Left ventricle myocardium inferior (tissue), 1 donor: ENCODE measurements around the gene ESD. TPM values are rescaled to one million over a fixed set of nuclear protein-coding genes. Genes with fewer than 3 reads are reported as not detected.

Experiments used
- DNase-seq: peaks from one replicate; pipeline ENCODE4 v3.0.0-alpha.2; 2020
- H3K27ac ChIP-seq: fragments of 200-600 bp; replicated peaks from 2 replicates; pipeline ENCODE4 v1.8.0; 2021
- H3K27me3 ChIP-seq: fragments of 200-600 bp; 2 replicates; pipeline ENCODE4 v1.8.0; 2021; ENCODE audit warnings: low read depth
- H3K36me3 ChIP-seq: fragments of 200-600 bp; 2 replicates; pipeline ENCODE4 v1.8.0; 2021
- H3K4me1 ChIP-seq: fragments of 200-600 bp; 2 replicates; pipeline ENCODE4 v1.8.0; 2021
- H3K4me3 ChIP-seq: fragments of 200-600 bp; 2 replicates; pipeline ENCODE4 v1.8.0; 2021; ENCODE audit warnings: mild to moderate bottlenecking, moderate library complexity
- H3K9me3 ChIP-seq: fragments of 200-600 bp; replicated peaks from 2 replicates; pipeline ENCODE4 v1.8.0; 2021
- intact Hi-C: fragments of 100-400 bp; cut with micrococcal nuclease; formaldehyde crosslinking; loops from one replicate; pipeline ENCODE4 v1.11.0; 2022
- total RNA-seq: library from RNA; stranded (reverse); fragmentation: NEBNext Ultra II Directional; extraction: Animal tissue kit (Norgen Biotek cat#: 25700); gene quantifications from one replicate; pipeline ENCODE4 v1.2.1, GENCODE V29; 2021
- TF ChIP-seq, protein P1 (sequence below): fragments of 200-600 bp; IDR thresholded peaks from 2 replicates; pipeline ENCODE4 v1.8.0; 2021; ENCODE audit warnings: antibody characterized with exemption, mild to moderate bottlenecking, borderline replicate concordance
- donor health status: DM: no; HTN: yes; CAD: no; lungs with severe emphysema.

ESD gene
- total RNA-seq, 1 donor from 2014 or later: 98.5 TPM

DNA sequence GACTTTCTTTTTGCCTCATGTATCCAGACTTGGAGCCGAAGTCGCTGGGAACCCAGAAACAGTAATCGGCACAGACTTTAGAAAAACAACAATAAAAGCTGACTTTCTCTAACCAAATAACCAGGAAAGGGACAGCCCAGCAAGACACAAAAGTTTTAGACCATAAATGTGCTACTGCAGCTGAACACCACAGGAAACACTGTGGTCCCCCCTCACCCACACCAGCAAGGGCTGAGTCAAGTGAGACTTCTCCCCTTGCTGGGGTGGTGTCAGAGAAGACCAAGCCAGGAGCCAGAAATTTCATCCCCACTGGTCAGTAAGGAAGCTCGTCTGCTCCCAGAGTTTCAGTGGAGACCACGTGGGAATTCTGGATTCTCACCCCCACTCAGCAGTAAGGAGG lies 70.6 kb downstream of the ESD start:
- no peaks in the 10 kb centered on the region for H3K27me3 ChIP-seq
- no peak overlapping the region for H3K27ac ChIP-seq
- H3K9me3 ChIP-seq: no peaks in the 10 kb centered on the region
- H3K36me3 ChIP-seq: peaks cover 77% of the 10 kb centered on the region
- TF ChIP-seq, protein P1, sequence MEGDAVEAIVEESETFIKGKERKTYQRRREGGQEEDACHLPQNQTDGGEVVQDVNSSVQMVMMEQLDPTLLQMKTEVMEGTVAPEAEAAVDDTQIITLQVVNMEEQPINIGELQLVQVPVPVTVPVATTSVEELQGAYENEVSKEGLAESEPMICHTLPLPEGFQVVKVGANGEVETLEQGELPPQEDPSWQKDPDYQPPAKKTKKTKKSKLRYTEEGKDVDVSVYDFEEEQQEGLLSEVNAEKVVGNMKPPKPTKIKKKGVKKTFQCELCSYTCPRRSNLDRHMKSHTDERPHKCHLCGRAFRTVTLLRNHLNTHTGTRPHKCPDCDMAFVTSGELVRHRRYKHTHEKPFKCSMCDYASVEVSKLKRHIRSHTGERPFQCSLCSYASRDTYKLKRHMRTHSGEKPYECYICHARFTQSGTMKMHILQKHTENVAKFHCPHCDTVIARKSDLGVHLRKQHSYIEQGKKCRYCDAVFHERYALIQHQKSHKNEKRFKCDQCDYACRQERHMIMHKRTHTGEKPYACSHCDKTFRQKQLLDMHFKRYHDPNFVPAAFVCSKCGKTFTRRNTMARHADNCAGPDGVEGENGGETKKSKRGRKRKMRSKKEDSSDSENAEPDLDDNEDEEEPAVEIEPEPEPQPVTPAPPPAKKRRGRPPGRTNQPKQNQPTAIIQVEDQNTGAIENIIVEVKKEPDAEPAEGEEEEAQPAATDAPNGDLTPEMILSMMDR: no peak
- no peak overlapping the region for H3K4me3 ChIP-seq
- intact Hi-C loops: no loop called here
- no peak for DNase-seq
- H3K4me1 ChIP-seq: peaks cover 1% of the 10 kb centered on the region

Other genes with a start within 250 kb of the ESD start
- 13.1 TPM for gene LRCH1, start 244.0 kb downstream of the ESD start, total RNA-seq
- gene HTR2A, start 99.9 kb upstream of the ESD start, total RNA-seq: 0.11 TPM